Measurements from ENCODE around the gene MPP4. TPM values are rescaled to one million over a fixed set of nuclear protein-coding genes. Genes with fewer than 3 reads are reported as not detected.

Gene MPP4
- polyA plus RNA-seq, 1 donor from 2014 or later: 0.38 TPM

GRCh38 chr2:201709747-201710146 is 11.3 kb upstream of the MPP4 start:
- H2AFZ ChIP-seq (ENCODE audit: low read depth, low read length): no peak overlapping the region

GRCh38 chr2:201709049-201709448 is 10.6 kb upstream of the MPP4 start:
- Histone ChIP-seq H3K4me3 (ENCODE audit: low read length) (no peak overlapping the region), H3K9me3 (ENCODE audit: low read length) (no peaks in the 10 kb centered on the region), H3F3A (ENCODE audit: insufficient read depth, low read length, poor library complexity, severe bottlenecking) (no peaks in the 10 kb centered on the region), H3K4me2 (ENCODE audit: low read length) (no peak overlapping the region), H4K20me1 (ENCODE audit: insufficient read depth) (no peaks in the 10 kb centered on the region), H2AFZ (ENCODE audit: low read depth, low read length) (no peak overlapping the region), H3K27ac (ENCODE audit: low read length) (no peak overlapping the region), H3K79me2 (replicated peaks; ENCODE audit: insufficient read depth, low read length) (no peaks in the 10 kb centered on the region), H3K27me3 (ENCODE audit: insufficient read depth, low read depth, low read length) (no peaks in the 10 kb centered on the region), H3K36me3 (ENCODE audit: insufficient read depth, low read length) (peaks cover 11% of the 10 kb centered on the region), H3K9me2 (ENCODE audit: insufficient read depth, low read length) (no peaks in the 10 kb centered on the region), H3K9ac (ENCODE audit: low read length) (no peak overlapping the region)
- TF ChIP-seq CTCF (IDR thresholded peaks at IDR 0.05; ENCODE audit: poor library complexity, severe bottlenecking) (no peak), EP300 (conservative IDR thresholded peaks at IDR 0.05; ENCODE audit: poor library complexity, severe bottlenecking) (no peak), POLR2AphosphoS5 (IDR thresholded peaks at IDR 0.05) (no peak), SMC3 (conservative IDR thresholded peaks at IDR 0.05; ENCODE audit: poor library complexity) (no peak), REST (IDR thresholded peaks at IDR 0.05; ENCODE audit: borderline replicate concordance) (no peak), EZH2 (IDR thresholded peaks at IDR 0.05; ENCODE audit: borderline replicate concordance, insufficient read depth, low read length, poor library complexity, severe bottlenecking) (no peak)

More at GRCh38 chr2:201709747-201710146, 11.3 kb upstream of the MPP4 start:
- no peak overlapping the region for H3K4me3 ChIP-seq (ENCODE audit: low read length)
- TF ChIP-seq REST (IDR thresholded peaks at IDR 0.05; ENCODE audit: borderline replicate concordance): no peak
- TF ChIP-seq CTCF (IDR thresholded peaks at IDR 0.05; ENCODE audit: poor library complexity, severe bottlenecking): no peak
- no peak for TF ChIP-seq EZH2 (IDR thresholded peaks at IDR 0.05; ENCODE audit: borderline replicate concordance, insufficient read depth, low read length, poor library complexity, severe bottlenecking)
- no peak for TF ChIP-seq SMC3 (conservative IDR thresholded peaks at IDR 0.05; ENCODE audit: poor library complexity)
- no peak for TF ChIP-seq RAD21 (conservative IDR thresholded peaks at IDR 0.05)
- TF ChIP-seq TAF1 (IDR thresholded peaks at IDR 0.05; ENCODE audit: low read depth): no peak
- no peak for TF ChIP-seq POLR2AphosphoS5 (IDR thresholded peaks at IDR 0.05)
- TF ChIP-seq MXI1 (conservative IDR thresholded peaks at IDR 0.05; ENCODE audit: poor library complexity, severe bottlenecking): no peak
- TF ChIP-seq EP300 (conservative IDR thresholded peaks at IDR 0.05; ENCODE audit: poor library complexity, severe bottlenecking): no peak
- H3K9ac ChIP-seq (ENCODE audit: low read length): no peak overlapping the region
- H3K9me3 ChIP-seq (ENCODE audit: low read length): no peaks in the 10 kb centered on the region
- H3F3A ChIP-seq (ENCODE audit: insufficient read depth, low read length, poor library complexity, severe bottlenecking): no peaks in the 10 kb centered on the region
- peaks cover 15% of the 10 kb centered on the region for H3K36me3 ChIP-seq (ENCODE audit: insufficient read depth, low read length)
- H3K27ac ChIP-seq (ENCODE audit: low read length): no peak overlapping the region
- H4K20me1 ChIP-seq (ENCODE audit: insufficient read depth): no peaks in the 10 kb centered on the region
- no peaks in the 10 kb centered on the region for H3K27me3 ChIP-seq (ENCODE audit: insufficient read depth, low read depth, low read length)
- H3K79me2 ChIP-seq (replicated peaks; ENCODE audit: insufficient read depth, low read length): no peaks in the 10 kb centered on the region
- H3K9me2 ChIP-seq (ENCODE audit: insufficient read depth, low read length): no peaks in the 10 kb centered on the region
- H3K4me2 ChIP-seq (ENCODE audit: low read length): no peak overlapping the region
